ENCODE measurements around the gene CCDC24. TPM values are rescaled to one million over a fixed set of nuclear protein-coding genes. Genes with fewer than 3 reads are reported as not detected.

The CCDC24 gene
- total and polyA plus RNA-seq, 9 of the 15 experiments (the other 6 are each of a cell fraction or from before 2014, with no cell fraction given) = 0.31 to 4.5 (median 1.5) TPM

DNA sequence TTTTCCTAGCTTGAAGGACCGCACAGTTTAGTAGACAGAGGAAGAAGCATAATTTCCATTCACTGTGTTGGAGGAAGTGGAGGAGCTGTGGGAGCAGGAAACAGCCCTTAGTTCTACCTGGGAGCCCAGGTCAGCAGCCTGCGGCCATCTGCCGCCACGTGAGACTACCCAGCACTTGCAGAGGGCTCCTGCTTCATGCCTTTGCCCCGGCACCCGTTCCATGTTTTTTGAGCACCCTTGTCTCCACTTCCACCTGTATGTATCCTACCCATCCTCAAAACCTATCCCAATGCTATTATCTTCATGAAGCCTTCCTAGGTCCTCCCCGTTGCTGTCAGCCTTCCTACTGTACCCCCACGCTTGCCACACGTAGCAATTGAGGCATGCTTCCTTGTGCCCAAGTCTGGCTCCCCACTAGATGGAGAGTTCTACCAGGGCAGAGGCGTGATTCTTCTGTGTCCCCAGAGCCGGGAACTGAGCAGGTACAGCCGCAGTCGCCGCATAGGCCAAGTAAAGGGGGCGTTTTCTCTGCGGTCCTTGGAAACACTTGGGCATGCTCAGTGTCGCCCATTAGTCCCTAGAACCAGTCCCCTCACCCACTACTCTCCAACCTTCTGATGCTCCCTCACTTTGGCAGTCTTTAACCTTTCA is 38.0 kb downstream of the CCDC24 start (continued):
- TF ChIP-seq, protein P1, sequence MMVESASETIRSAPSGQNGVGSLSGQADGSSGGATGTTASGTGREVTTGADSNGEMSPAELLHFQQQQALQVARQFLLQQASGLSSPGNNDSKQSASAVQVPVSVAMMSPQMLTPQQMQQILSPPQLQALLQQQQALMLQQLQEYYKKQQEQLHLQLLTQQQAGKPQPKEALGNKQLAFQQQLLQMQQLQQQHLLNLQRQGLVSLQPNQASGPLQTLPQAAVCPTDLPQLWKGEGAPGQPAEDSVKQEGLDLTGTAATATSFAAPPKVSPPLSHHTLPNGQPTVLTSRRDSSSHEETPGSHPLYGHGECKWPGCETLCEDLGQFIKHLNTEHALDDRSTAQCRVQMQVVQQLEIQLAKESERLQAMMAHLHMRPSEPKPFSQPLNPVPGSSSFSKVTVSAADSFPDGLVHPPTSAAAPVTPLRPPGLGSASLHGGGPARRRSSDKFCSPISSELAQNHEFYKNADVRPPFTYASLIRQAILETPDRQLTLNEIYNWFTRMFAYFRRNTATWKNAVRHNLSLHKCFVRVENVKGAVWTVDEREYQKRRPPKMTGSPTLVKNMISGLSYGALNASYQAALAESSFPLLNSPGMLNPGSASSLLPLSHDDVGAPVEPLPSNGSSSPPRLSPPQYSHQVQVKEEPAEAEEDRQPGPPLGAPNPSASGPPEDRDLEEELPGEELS (CRISPR knock-in tag; IDR thresholded peaks at IDR 0.05; ENCODE audit: borderline replicate concordance) = no peak
- TF ChIP-seq, protein P2, sequence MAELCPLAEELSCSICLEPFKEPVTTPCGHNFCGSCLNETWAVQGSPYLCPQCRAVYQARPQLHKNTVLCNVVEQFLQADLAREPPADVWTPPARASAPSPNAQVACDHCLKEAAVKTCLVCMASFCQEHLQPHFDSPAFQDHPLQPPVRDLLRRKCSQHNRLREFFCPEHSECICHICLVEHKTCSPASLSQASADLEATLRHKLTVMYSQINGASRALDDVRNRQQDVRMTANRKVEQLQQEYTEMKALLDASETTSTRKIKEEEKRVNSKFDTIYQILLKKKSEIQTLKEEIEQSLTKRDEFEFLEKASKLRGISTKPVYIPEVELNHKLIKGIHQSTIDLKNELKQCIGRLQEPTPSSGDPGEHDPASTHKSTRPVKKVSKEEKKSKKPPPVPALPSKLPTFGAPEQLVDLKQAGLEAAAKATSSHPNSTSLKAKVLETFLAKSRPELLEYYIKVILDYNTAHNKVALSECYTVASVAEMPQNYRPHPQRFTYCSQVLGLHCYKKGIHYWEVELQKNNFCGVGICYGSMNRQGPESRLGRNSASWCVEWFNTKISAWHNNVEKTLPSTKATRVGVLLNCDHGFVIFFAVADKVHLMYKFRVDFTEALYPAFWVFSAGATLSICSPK (IDR thresholded peaks at IDR 0.05; ENCODE audit: borderline replicate concordance) = peak; percentile 75; the same call in 1 of the 2 replicates
- TF ChIP-seq WHSC1 (IDR thresholded peaks at IDR 0.05; ENCODE audit: low read length) (no peak), PHTF2 (CRISPR knock-in tag; IDR thresholded peaks at IDR 0.05) (no peak), ZNF431 (CRISPR knock-in tag; IDR thresholded peaks at IDR 0.05) (no peak), ZFP30 (CRISPR knock-in tag; IDR thresholded peaks at IDR 0.05; ENCODE audit: borderline replicate concordance) (no peak), ARID2 (IDR thresholded peaks at IDR 0.05) (no peak), MCM3 (IDR thresholded peaks at IDR 0.05) (no peak), CXXC5 (CRISPR knock-in tag; IDR thresholded peaks at IDR 0.05) (no peak), CREBBP (IDR thresholded peaks at IDR 0.05; ENCODE audit: low read depth, low read length) (no peak), ZNF778 (CRISPR knock-in tag; IDR thresholded peaks at IDR 0.05) (no peak), FOXK2 (conservative IDR thresholded peaks at IDR 0.05 in 1 of 2, IDR thresholded peaks at IDR 0.05 in 1 of 2; ENCODE audit: low read depth in 2 of 2) (0 out of 4 replicates have a peak, but pooled peaks of 1 of the 2 experiments have one; percentile 60), TEAD4 (IDR thresholded peaks at IDR 0.05; ENCODE audit: low read length) (no peak), TEAD4 (CRISPR knock-in tag; IDR thresholded peaks at IDR 0.05; ENCODE audit: borderline replicate concordance) (0 out of 2 replicates have a peak, but pooled peaks have one; percentile 57), ZBTB17 (CRISPR knock-in tag; IDR thresholded peaks at IDR 0.05) (no peak), FOXJ2 (tag; IDR thresholded peaks at IDR 0.05) (no peak), ESRRB (CRISPR knock-in tag; IDR thresholded peaks at IDR 0.05; ENCODE audit: borderline replicate concordance) (no peak), TBP (optimal IDR thresholded peaks at IDR 0.05; ENCODE audit: low read depth, low read length) (no peak), POLR3A (IDR thresholded peaks at IDR 0.05; ENCODE audit: borderline replicate concordance, extremely low read depth, insufficient read depth, insufficient read length) (no peak), SMAD3 (CRISPR knock-in tag; conservative IDR thresholded peaks at IDR 0.05) (no peak), NR1H2 (CRISPR knock-in tag; IDR thresholded peaks at IDR 0.05) (no peak), SOX6 (IDR thresholded peaks at IDR 0.05) (no peak), MEF2D (tag; conservative IDR thresholded peaks at IDR 0.05; ENCODE audit: low read depth) (no peak), ILF3 (IDR thresholded peaks at IDR 0.05; ENCODE audit: borderline replicate concordance) (no peak), RCOR1 (IDR thresholded peaks at IDR 0.05; ENCODE audit: borderline replicate concordance in 1 of 2, low read depth in 2 of 2, low read length in 2 of 2) (no peak)
- TF ChIP-seq, protein P3, sequence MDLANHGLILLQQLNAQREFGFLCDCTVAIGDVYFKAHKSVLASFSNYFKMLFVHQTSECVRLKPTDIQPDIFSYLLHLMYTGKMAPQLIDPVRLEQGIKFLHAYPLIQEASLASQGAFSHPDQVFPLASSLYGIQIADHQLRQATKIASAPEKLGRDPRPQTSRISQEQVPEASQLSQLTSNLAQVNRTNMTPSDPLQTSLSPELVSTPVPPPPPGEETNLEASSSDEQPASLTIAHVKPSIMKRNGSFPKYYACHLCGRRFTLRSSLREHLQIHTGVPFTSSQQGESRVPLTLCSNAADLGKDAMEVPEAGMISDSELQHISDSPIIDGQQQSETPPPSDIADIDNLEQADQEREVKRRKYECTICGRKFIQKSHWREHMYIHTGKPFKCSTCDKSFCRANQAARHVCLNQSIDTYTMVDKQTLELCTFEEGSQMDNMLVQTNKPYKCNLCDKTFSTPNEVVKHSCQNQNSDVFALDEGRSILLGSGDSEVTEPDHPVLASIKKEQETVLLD (IDR thresholded peaks at IDR 0.05) = peak; percentile 79
